HepG2 (cell line): ENCODE measurements around the gene MDP1. TPM values are rescaled to one million over a fixed set of nuclear protein-coding genes. Genes with fewer than 3 reads are reported as not detected.

Experiments
- ARID2 ChIP-seq: sonication (generic); formaldehyde crosslinking; IDR thresholded peaks from 2 replicates; pipeline ENCODE4 v1.8.1; 2022; ENCODE audit warnings: mild to moderate bottlenecking, missing genetic modification reagents, borderline replicate concordance
- DNMT3B ChIP-seq: conservative IDR thresholded peaks from 2 replicates; pipeline ENCODE4 v1.6.1; 2016; ENCODE audit warnings: missing biosample characterization, control low read depth
- FOXA1 ChIP-seq, 2 experiments: fragments of 450-650 bp in 1 of 2; sonication (generic) in 1 of 2; formaldehyde crosslinking in 1 of 2; IDR thresholded peaks; 2 replicates each; pipeline versions ENCODE4 v1.4.0 to v1.6.1; 2016 to 2020; ENCODE audit warnings: missing genetic modification reagents in 1 of 2
- GLI4 ChIP-seq: sonication (generic); formaldehyde crosslinking; IDR thresholded peaks from 2 replicates; pipeline ENCODE4 v1.5.1; 2020; ENCODE audit warnings: missing genetic modification reagents, mild to moderate bottlenecking, moderate library complexity, borderline replicate concordance
- HNRNPH1 ChIP-seq: fragments of 200-400 bp; formaldehyde crosslinking; optimal IDR thresholded peaks from 2 replicates; pipeline ENCODE3; 2017; ENCODE audit warnings: mild to moderate bottlenecking, low read depth, low read length
- IKZF1 ChIP-seq: fragments of 450-650 bp; IDR thresholded peaks from 2 replicates; pipeline ENCODE4 v1.7.1; 2016
- MBD4 ChIP-seq: IDR thresholded peaks from 2 replicates; pipeline ENCODE4 v1.6.1; 2012; ENCODE audit warnings: low read length, inconsistent platforms, borderline replicate concordance
- NAIF1 ChIP-seq: sonication (generic); formaldehyde crosslinking; IDR thresholded peaks from 2 replicates; pipeline ENCODE4 v1.5.0; 2020; ENCODE audit warnings: mild to moderate bottlenecking, missing genetic modification reagents, borderline replicate concordance
- NR2C2 ChIP-seq: sonication (generic); formaldehyde crosslinking; IDR thresholded peaks from 2 replicates; pipeline ENCODE4 v1.4.0; 2020; ENCODE audit warnings: missing genetic modification reagents, mild to moderate bottlenecking, moderate library complexity, borderline replicate concordance
- PCBP1 ChIP-seq: fragments of 200-400 bp; formaldehyde crosslinking; IDR thresholded peaks from 2 replicates; pipeline ENCODE4 v1.6.1; 2017; ENCODE audit warnings: mild to moderate bottlenecking, low read depth, low read length, borderline replicate concordance
- SMC3 ChIP-seq: IDR thresholded peaks from 2 replicates; pipeline ENCODE4 v1.6.1; 2011; ENCODE audit warnings: low read length, improper control_type of control experiment
- SNAPC2 ChIP-seq: sonication (generic); formaldehyde crosslinking; IDR thresholded peaks from 2 replicates; pipeline ENCODE4 v1.8.1; 2022; ENCODE audit warnings: mild to moderate bottlenecking, missing genetic modification reagents
- ZC3H13 ChIP-seq: sonication (generic); formaldehyde crosslinking; IDR thresholded peaks from 2 replicates; pipeline ENCODE4 v1.8.1; 2023; ENCODE audit warnings: mild to moderate bottlenecking, missing genetic modification reagents, moderate library complexity
- ZNF549 ChIP-seq: sonication (generic); formaldehyde crosslinking; IDR thresholded peaks from 2 replicates; pipeline ENCODE4 v1.5.0; 2020; ENCODE audit warnings: missing genetic modification reagents
- ZNF713 ChIP-seq: sonication (generic); formaldehyde crosslinking; IDR thresholded peaks from 2 replicates; pipeline ENCODE4 v1.4.0; 2020; ENCODE audit warnings: mild to moderate bottlenecking, missing genetic modification reagents
- ZNF746 ChIP-seq: sonication (generic); formaldehyde crosslinking; IDR thresholded peaks from 2 replicates; pipeline ENCODE4 v1.8.0; 2022; ENCODE audit warnings: mild to moderate bottlenecking, missing genetic modification reagents
- ZNF781 ChIP-seq: sonication (generic); formaldehyde crosslinking; IDR thresholded peaks from 2 replicates; pipeline ENCODE4 v1.5.1; 2020; ENCODE audit warnings: borderline replicate concordance, mild to moderate bottlenecking, missing genetic modification reagents; ENCODE audit errors: not compliant biosample characterization
- ZSCAN25 ChIP-seq: sonication (generic); formaldehyde crosslinking; IDR thresholded peaks from 2 replicates; pipeline ENCODE4 v1.8.0; 2022; ENCODE audit warnings: mild to moderate bottlenecking, missing genetic modification reagents
- ZSCAN29 ChIP-seq: sonication (generic); formaldehyde crosslinking; conservative IDR thresholded peaks from 2 replicates; pipeline ENCODE4 v1.4.0; 2020; ENCODE audit warnings: mild to moderate bottlenecking, missing genetic modification reagents
- polyA plus RNA-seq, 8 experiments: library from polyadenylated mRNA; depleted of rRNA in 3 of 8; stranded (reverse) in 7 of 8; unstranded in 1 of 8; fragments of >200 nt; fragmentation: Illumina TruSeq in 4 of 8; extraction: Trizol in 4 of 8; gene quantifications; 2 replicates each; pipeline versions ENCODE4 v1.2.1 to v1.2.3, GENCODE V29; 2011 to 2016; ENCODE audit warnings: low read depth in 4 of 8, missing spikeins in 1 of 8, mixed read lengths in 1 of 8; ENCODE audit not compliant: insufficient read depth in 1 of 8
- total RNA-seq, 5 experiments: library from RNA; depleted of rRNA; stranded (reverse); fragments of >200 nt; fragmentation: Illumina TruSeq; extraction: Trizol; gene quantifications; 2 replicates each; pipeline ENCODE4 v1.2.3, GENCODE V29; 2016; ENCODE audit warnings: low read depth in 1 of 5
- TF ChIP-seq, protein P1 (sequence below): IDR thresholded peaks from 2 replicates; pipeline ENCODE4 v1.6.1; 2016; ENCODE audit warnings: missing biosample characterization, missing genetic modification reagents, low read depth
- TF ChIP-seq, protein P2 (sequence below): sonication (generic); formaldehyde crosslinking; IDR thresholded peaks from 2 replicates; pipeline ENCODE4 v1.4.0; 2020; ENCODE audit warnings: mild to moderate bottlenecking, missing genetic modification reagents
- TF ChIP-seq, protein P3 (sequence below): sonication (generic); formaldehyde crosslinking; IDR thresholded peaks from 2 replicates; pipeline ENCODE4 v1.4.0; 2020; ENCODE audit warnings: missing genetic modification reagents, mild to moderate bottlenecking, borderline replicate concordance

MDP1 gene
- total and polyA plus RNA-seq, 2 of the 13 experiments (the other 11 are each of a cell fraction or from before 2014, with no cell fraction given), result 44.1 to 48.7 TPM

DNA sequence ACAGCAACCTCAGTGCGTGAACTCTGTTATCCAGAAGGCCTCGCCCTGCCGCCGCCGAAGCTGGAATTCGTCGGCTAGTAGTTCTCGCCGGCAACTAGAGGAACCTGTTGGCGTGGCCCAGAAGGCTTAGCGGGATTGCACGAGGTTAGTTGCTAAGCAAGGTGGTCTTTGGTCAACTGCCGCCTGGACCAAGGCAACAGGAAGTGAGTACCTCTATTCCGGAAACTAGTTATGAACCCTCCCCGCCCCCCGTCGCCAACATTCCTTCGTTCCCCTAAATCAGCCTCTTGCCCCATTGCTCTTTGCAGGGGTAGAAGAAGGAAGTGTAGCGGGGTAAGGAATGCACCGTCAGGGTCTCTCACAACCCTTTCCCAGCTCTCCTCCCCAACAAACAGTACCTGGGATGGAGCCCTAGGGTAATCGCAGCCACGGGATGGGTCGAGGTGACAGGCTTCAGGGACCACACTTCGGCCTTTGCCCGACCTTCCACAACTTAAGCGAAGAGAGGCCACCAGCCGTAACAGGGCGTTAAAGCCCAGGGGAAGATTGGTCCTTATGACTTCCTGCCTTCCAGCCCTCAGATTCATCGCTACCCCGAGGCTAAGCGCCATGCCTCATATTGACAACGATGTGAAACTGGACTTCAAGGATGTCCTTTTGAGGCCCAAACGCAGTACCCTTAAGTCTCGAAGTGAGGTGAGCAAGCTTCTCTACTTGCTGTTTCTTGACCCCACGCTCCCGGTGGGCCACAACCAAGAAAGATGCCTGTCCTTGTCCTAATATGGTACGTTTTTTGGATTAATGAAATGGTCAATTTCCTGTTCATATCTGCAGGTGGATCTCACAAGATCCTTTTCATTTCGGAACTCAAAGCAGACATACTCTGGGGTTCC is 17.0 kb upstream of the MDP1 start, which contains the start of gene GMPR2 (continued):
- TF ChIP-seq, protein P1, sequence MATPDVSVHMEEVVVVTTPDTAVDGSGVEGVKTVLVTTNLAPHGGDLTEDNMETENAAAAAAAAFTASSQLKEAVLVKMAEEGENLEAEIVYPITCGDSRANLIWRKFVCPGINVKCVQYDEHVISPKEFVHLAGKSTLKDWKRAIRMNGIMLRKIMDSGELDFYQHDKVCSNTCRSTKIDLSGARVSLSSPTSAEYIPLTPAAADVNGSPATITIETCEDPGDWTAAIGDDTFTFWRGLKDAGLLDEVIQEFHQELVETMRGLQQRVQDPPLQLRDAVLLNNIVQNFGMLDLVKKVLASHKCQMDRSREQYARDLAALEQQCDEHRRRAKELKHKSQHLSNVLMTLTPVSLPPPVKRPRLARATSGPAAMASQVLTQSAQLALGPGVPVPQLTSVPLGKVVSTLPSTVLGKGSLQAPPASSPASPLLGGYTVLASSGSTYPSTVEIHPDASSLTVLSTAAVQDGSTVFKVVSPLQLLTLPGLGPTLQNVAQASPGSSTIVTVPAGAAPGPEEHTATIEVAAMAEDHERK, result no peak; the same call in 1 of the 2 replicates
- TF ChIP-seq FOXA1 (IDR thresholded peaks at IDR 0.05) (no peak), FOXA1 (CRISPR knock-in tag; IDR thresholded peaks at IDR 0.05) (peak; percentile 46), DNMT3B (CRISPR knock-in tag) (no peak), ZNF713 (CRISPR knock-in tag) (0 out of 2 replicates have a peak, but pooled peaks have one; percentile 8), ZNF549 (no peak), ZNF746 (CRISPR knock-in tag) (0 out of 2 replicates have a peak, but pooled peaks have one; percentile 8), ZNF781 (CRISPR knock-in tag) (peak; percentile 46), ZSCAN29 (CRISPR knock-in tag) (peak; percentile 95), GLI4 (CRISPR knock-in tag) (peak; percentile 77; the same call in 1 of the 2 replicates), IKZF1 (no peak), NAIF1 (CRISPR knock-in tag) (0 out of 2 replicates have a peak, but pooled peaks have one; percentile 20), ZSCAN25 (CRISPR knock-in tag) (peak; percentile 61; the same call in 1 of the 2 replicates), SMC3 (0 out of 2 replicates have a peak, but pooled peaks have one; percentile 2), SNAPC2 (CRISPR knock-in tag) (peak; percentile 66; the same call in 1 of the 2 replicates), NR2C2 (peak; percentile 97), ARID2 (CRISPR knock-in tag) (no peak), HNRNPH1 (no peak), ZC3H13 (CRISPR knock-in tag) (peak; percentile 96), MBD4 (no peak), PCBP1 (no peak)
- TF ChIP-seq, protein P2, sequence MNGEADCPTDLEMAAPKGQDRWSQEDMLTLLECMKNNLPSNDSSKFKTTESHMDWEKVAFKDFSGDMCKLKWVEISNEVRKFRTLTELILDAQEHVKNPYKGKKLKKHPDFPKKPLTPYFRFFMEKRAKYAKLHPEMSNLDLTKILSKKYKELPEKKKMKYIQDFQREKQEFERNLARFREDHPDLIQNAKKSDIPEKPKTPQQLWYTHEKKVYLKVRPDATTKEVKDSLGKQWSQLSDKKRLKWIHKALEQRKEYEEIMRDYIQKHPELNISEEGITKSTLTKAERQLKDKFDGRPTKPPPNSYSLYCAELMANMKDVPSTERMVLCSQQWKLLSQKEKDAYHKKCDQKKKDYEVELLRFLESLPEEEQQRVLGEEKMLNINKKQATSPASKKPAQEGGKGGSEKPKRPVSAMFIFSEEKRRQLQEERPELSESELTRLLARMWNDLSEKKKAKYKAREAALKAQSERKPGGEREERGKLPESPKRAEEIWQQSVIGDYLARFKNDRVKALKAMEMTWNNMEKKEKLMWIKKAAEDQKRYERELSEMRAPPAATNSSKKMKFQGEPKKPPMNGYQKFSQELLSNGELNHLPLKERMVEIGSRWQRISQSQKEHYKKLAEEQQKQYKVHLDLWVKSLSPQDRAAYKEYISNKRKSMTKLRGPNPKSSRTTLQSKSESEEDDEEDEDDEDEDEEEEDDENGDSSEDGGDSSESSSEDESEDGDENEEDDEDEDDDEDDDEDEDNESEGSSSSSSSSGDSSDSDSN (CRISPR knock-in tag), result no peak; the same call in 1 of the 2 replicates
- TF ChIP-seq, protein P3, sequence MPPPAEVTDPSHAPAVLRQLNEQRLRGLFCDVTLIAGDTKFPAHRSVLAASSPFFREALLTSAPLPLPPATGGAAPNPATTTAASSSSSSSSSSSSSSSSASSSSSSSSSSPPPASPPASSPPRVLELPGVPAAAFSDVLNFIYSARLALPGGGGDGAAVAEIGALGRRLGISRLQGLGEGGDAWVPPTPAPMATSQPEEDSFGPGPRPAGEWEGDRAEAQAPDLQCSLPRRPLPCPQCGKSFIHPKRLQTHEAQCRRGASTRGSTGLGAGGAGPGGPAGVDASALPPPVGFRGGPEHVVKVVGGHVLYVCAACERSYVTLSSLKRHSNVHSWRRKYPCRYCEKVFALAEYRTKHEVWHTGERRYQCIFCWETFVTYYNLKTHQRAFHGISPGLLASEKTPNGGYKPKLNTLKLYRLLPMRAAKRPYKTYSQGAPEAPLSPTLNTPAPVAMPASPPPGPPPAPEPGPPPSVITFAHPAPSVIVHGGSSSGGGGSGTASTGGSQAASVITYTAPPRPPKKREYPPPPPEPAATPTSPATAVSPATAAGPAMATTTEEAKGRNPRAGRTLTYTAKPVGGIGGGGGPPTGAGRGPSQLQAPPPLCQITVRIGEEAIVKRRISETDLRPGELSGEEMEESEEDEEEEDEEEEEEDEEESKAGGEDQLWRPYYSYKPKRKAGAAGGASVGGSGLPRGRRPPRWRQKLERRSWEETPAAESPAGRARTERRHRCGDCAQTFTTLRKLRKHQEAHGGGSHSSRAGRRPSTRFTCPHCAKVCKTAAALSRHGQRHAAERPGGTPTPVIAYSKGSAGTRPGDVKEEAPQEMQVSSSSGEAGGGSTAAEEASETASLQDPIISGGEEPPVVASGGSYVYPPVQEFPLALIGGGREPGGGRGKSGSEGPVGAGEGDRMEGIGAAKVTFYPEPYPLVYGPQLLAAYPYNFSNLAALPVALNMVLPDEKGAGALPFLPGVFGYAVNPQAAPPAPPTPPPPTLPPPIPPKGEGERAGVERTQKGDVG (CRISPR knock-in tag), result no peak
